NCI-H82 treated with DMSO at 0.1 percent for 48 hours (cell line): ENCODE data around the gene CEP112.

ENCODE experiments used
- DNase-seq: peaks from one replicate; lab custom pipeline; 2025; ENCODE audit not compliant: unreplicated experiment; lab: John Stamatoyannopoulos, UW

CEP112 gene

GRCh38 chr17:65664266-65664665 is 527.7 kb downstream of the CEP112 start:
- DNase-seq: no peak

GRCh38 chr17:65662196-65662595 is 529.7 kb downstream of the CEP112 start:
- DNase-seq: no peak

- no peak for DNase-seq
Measured at GRCh38 chr17:65660947-65661346, 531.0 kb downstream of the CEP112 start.

GRCh38 chr17:65660078-65660477 is 531.9 kb downstream of the CEP112 start:
- DNase-seq: no peak

- DNase-seq: no peak
Measured at GRCh38 chr17:65659512-65659911, 532.4 kb downstream of the CEP112 start.

GRCh38 chr17:65657251-65657828 is 534.6 kb downstream of the CEP112 start:
- DNase-seq: no peak

GRCh38 chr17:65656390-65657250 is 535.3 kb downstream of the CEP112 start:
- DNase-seq: no peak

- no peak for DNase-seq
Measured at GRCh38 chr17:65655706-65656105, 536.2 kb downstream of the CEP112 start.

- DNase-seq: no peak
Measured at GRCh38 chr17:65644545-65644944, 547.4 kb downstream of the CEP112 start.

GRCh38 chr17:65638221-65638975 is 553.5 kb downstream of the CEP112 start:
- DNase-seq: no peak

GRCh38 chr17:65637786-65638185 is 554.1 kb downstream of the CEP112 start:
- peak; percentile 96 for DNase-seq

- DNase-seq: no peak
Measured at GRCh38 chr17:65634533-65634932, 557.4 kb downstream of the CEP112 start.

- DNase-seq: no peak
Measured at GRCh38 chr17:65633988-65634387, 557.9 kb downstream of the CEP112 start.

GRCh38 chr17:65633146-65633881 is 558.6 kb downstream of the CEP112 start:
- DNase-seq: no peak

GRCh38 chr17:65630502-65630901 is 561.4 kb downstream of the CEP112 start:
- no peak for DNase-seq

GRCh38 chr17:65629234-65629690 is 562.7 kb downstream of the CEP112 start:
- no peak for DNase-seq

GRCh38 chr17:65628644-65629036 is 563.3 kb downstream of the CEP112 start:
- DNase-seq: no peak

- DNase-seq: no peak
Measured at GRCh38 chr17:65627891-65628643, 563.9 kb downstream of the CEP112 start.

GRCh38 chr17:65627108-65627507 is 564.8 kb downstream of the CEP112 start:
- DNase-seq: no peak

GRCh38 chr17:65626451-65626850 is 565.5 kb downstream of the CEP112 start:
- DNase-seq: no peak
